Stimulated activated effector memory CD8-positive, alpha-beta T cell treated with anti-CD3 and anti-CD28 coated beads, Interleukin-12 subunit alpha, Interleukin-12 subunit beta, amount 100 ng/mL, for 72 hours (primary cell): ENCODE results near the gene CISD2.
A peak's percentile ranks its signal among the peaks of the same experiment; 100 is the strongest.
"Not testable (repeated sequence)": the region's sequence is repeated elsewhere in the genome, so short reads cannot be mapped to it uniquely, and the experiment has no call there.

ENCODE experiments used
- ATAC-seq: fragments of 150-1000 bp; cut with Tn5 transposase; 2 replicates; pipeline ENCODE4 v1.10.0; 2021
- DNase-seq, 2 donors: peaks; one replicate each; pipeline ENCODE4 v3.0.0; 2021 to 2022; ENCODE audit warnings: low spot score in 2 of 2
- H3K27ac Mint-ChIP-seq: one replicate; pipeline ENCODE4 v1.8.0; 2022; ENCODE audit warnings: mild to moderate bottlenecking, mixed read lengths
- H3K36me3 Mint-ChIP-seq: one replicate; pipeline ENCODE4 v1.8.0; 2022; ENCODE audit warnings: mild to moderate bottlenecking, mixed read lengths
- H3K4me1 Mint-ChIP-seq: one replicate; pipeline ENCODE4 v1.8.0; 2022; ENCODE audit warnings: mixed read lengths
- H3K4me3 Mint-ChIP-seq: one replicate; pipeline ENCODE4 v1.8.0; 2022; ENCODE audit warnings: mild to moderate bottlenecking, mixed read lengths
- H3K9me3 Mint-ChIP-seq: one replicate; pipeline ENCODE4 v1.8.0; 2022; ENCODE audit warnings: mixed read lengths

Gene CISD2

GRCh38 chr4:102869569-102870197, 891 bp downstream of the CISD2 start:
- Mint-ChIP-seq H3K4me3 (peak overlapping the region; percentile 96), H3K36me3 (peaks cover 24% of the 10 kb centered on the region), H3K27ac (peak overlapping the region; percentile 99), H3K9me3 (no peaks in the 10 kb centered on the region), H3K4me1 (peaks cover 29% of the 10 kb centered on the region)
- DNase-seq (no peak), ATAC-seq (peak; percentile 56)

GRCh38 chr4:102871772-102872171, 3.0 kb downstream of the CISD2 start:
- H3K9me3 Mint-ChIP-seq: no peaks in the 10 kb centered on the region
- no peak overlapping the region for H3K4me3 Mint-ChIP-seq
- peaks cover 38% of the 10 kb centered on the region for H3K36me3 Mint-ChIP-seq
- H3K4me1 Mint-ChIP-seq: peaks cover 24% of the 10 kb centered on the region
- DNase-seq (no peak), ATAC-seq (no peak)
- H3K27ac Mint-ChIP-seq: no peak overlapping the region

- H3K9me3 Mint-ChIP-seq, H3K4me3 Mint-ChIP-seq, ATAC-seq, H3K27ac Mint-ChIP-seq, DNase-seq: not testable (repeated sequence)
- H3K4me1 Mint-ChIP-seq: peaks cover 18% of the 10 kb centered on the region
- H3K36me3 Mint-ChIP-seq: peaks cover 37% of the 10 kb centered on the region
Measured at GRCh38 chr4:102877477-102878106, 8.8 kb downstream of the CISD2 start.

GRCh38 chr4:102878349-102878748, 9.6 kb downstream of the CISD2 start:
- DNase-seq, H3K9me3 Mint-ChIP-seq, H3K4me3 Mint-ChIP-seq, ATAC-seq: not testable (repeated sequence)
- Mint-ChIP-seq H3K36me3 (peaks cover 34% of the 10 kb centered on the region), H3K4me1 (peaks cover 17% of the 10 kb centered on the region), H3K27ac (peak overlapping the region; percentile 40)

- Mint-ChIP-seq H3K36me3 (peaks cover 30% of the 10 kb centered on the region), H3K27ac (peak overlapping the region; percentile 40), H3K9me3 (peaks cover 2% of the 10 kb centered on the region), H3K4me3 (no peak overlapping the region), H3K4me1 (peaks cover 21% of the 10 kb centered on the region)
- DNase-seq: no peak
- no peak for ATAC-seq
Measured at GRCh38 chr4:102878901-102879300, 10.1 kb downstream of the CISD2 start.

GRCh38 chr4:102881343-102881742, 12.6 kb downstream of the CISD2 start:
- H3K27ac Mint-ChIP-seq: no peak overlapping the region
- peaks cover 2% of the 10 kb centered on the region for H3K9me3 Mint-ChIP-seq
- H3K4me3 Mint-ChIP-seq: no peak overlapping the region
- H3K36me3 Mint-ChIP-seq: peaks cover 23% of the 10 kb centered on the region
- DNase-seq (no peak), ATAC-seq (no peak)
- H3K4me1 Mint-ChIP-seq: peaks cover 14% of the 10 kb centered on the region

GRCh38 chr4:102883278-102883677, 14.5 kb downstream of the CISD2 start:
- Mint-ChIP-seq H3K9me3 (peaks cover 2% of the 10 kb centered on the region), H3K27ac (no peak overlapping the region), H3K36me3 (peaks cover 17% of the 10 kb centered on the region), H3K4me3 (no peak overlapping the region), H3K4me1 (peaks cover 14% of the 10 kb centered on the region)
- DNase-seq (no peak), ATAC-seq (no peak)

GRCh38 chr4:102888570-102888969, 19.8 kb downstream of the CISD2 start:
- H3K9me3 Mint-ChIP-seq, H3K4me3 Mint-ChIP-seq, ATAC-seq, DNase-seq, H3K27ac Mint-ChIP-seq, H3K4me1 Mint-ChIP-seq: not testable (repeated sequence)
- H3K36me3 Mint-ChIP-seq: peaks cover 11% of the 10 kb centered on the region

- H3K36me3 Mint-ChIP-seq: peaks cover 11% of the 10 kb centered on the region
- not testable (repeated sequence) for DNase-seq, ATAC-seq, H3K4me3 Mint-ChIP-seq, H3K4me1 Mint-ChIP-seq, H3K9me3 Mint-ChIP-seq, H3K27ac Mint-ChIP-seq
Measured at GRCh38 chr4:102889866-102890265, 21.1 kb downstream of the CISD2 start.

- H3K4me3 Mint-ChIP-seq, H3K36me3 Mint-ChIP-seq, H3K9me3 Mint-ChIP-seq, ATAC-seq, H3K4me1 Mint-ChIP-seq, DNase-seq, H3K27ac Mint-ChIP-seq: not testable (repeated sequence)
Measured at GRCh38 chr4:102896547-102896946, 27.8 kb downstream of the CISD2 start.

- H3K4me1 Mint-ChIP-seq, ATAC-seq, H3K27ac Mint-ChIP-seq, H3K9me3 Mint-ChIP-seq, DNase-seq, H3K36me3 Mint-ChIP-seq, H3K4me3 Mint-ChIP-seq: not testable (repeated sequence)
Measured at GRCh38 chr4:102897610-102898009, 28.8 kb downstream of the CISD2 start.

- Mint-ChIP-seq H3K4me3 (no peak overlapping the region), H3K36me3 (no peaks in the 10 kb centered on the region), H3K9me3 (no peaks in the 10 kb centered on the region), H3K27ac (no peak overlapping the region), H3K4me1 (no peaks in the 10 kb centered on the region)
- ATAC-seq (no peak), DNase-seq (no peak)
Measured at GRCh38 chr4:102901804-102902203, 33.0 kb downstream of the CISD2 start.

- Mint-ChIP-seq H3K36me3 (no peaks in the 10 kb centered on the region), H3K9me3 (peaks cover 13% of the 10 kb centered on the region), H3K4me3 (no peak overlapping the region), H3K27ac (no peak overlapping the region), H3K4me1 (no peaks in the 10 kb centered on the region)
- ATAC-seq: no peak
- no peak for DNase-seq
Measured at GRCh38 chr4:102918859-102919258, 50.1 kb downstream of the CISD2 start.

GRCh38 chr4:102919697-102920096, 50.9 kb downstream of the CISD2 start:
- ATAC-seq, DNase-seq, H3K27ac Mint-ChIP-seq, H3K9me3 Mint-ChIP-seq, H3K4me3 Mint-ChIP-seq, H3K4me1 Mint-ChIP-seq, H3K36me3 Mint-ChIP-seq: not testable (repeated sequence)

- no peaks in the 10 kb centered on the region for H3K9me3 Mint-ChIP-seq
- no peaks in the 10 kb centered on the region for H3K4me1 Mint-ChIP-seq
- DNase-seq: no peak
- ATAC-seq: no peak
- no peak overlapping the region for H3K4me3 Mint-ChIP-seq
- H3K27ac Mint-ChIP-seq: no peak overlapping the region
- no peaks in the 10 kb centered on the region for H3K36me3 Mint-ChIP-seq
Measured at GRCh38 chr4:102935716-102936115, 66.9 kb downstream of the CISD2 start.

- not testable (repeated sequence) for ATAC-seq, H3K4me1 Mint-ChIP-seq, H3K27ac Mint-ChIP-seq, H3K9me3 Mint-ChIP-seq, DNase-seq, H3K4me3 Mint-ChIP-seq, H3K36me3 Mint-ChIP-seq
Measured at GRCh38 chr4:102938063-102938462, 69.3 kb downstream of the CISD2 start.
